DLD1 (cell line): ENCODE measurements around the gene CPNE2.
"Not testable (repeated sequence)": the region's sequence is repeated elsewhere in the genome, so short reads cannot be mapped to it uniquely, and the experiment has no call there.

Experiments
- in situ Hi-C: cut with HindIII; loops from 2 replicates; pipeline ENCODE4 v1.10.0; 2017; ENCODE audit warnings: low sequenced_read_pairs

CPNE2 gene

DNA sequence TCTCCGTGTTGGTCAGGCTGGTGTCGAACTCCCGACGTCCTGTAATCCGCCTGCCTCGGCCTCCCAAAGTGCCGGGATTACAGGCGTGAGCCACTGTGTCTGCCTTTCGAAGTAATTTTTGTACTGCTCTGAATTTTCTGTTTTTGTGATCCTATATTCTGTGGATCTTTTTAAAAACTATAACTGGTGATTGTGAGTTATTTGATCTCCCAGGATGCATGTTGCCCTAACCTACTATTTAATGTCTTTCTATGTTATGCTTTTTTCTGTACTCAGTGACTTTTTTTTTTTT, 96.3 kb downstream of the CPNE2 start:
- in situ Hi-C loops = no loop called here

DNA sequence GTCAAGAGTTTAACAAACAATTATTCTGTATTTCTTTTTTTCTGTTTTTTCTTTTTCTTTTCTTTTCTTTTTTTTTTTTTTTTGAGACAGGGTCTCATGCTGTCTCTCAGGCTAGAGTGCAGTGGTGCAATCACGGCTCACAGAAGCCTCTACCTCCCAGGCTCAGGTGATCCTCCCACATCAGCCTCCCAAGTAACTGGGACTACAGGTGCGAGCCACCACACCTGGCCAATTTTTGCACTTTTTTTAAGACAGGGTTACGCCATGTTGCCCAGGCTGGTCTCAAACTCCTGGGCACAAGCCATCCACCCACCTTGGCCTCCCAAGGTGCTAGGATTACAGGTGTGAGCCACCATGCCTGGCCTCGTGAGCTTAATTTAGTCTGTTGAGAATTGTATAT, 97.1 kb downstream of the CPNE2 start:
- in situ Hi-C loops = not testable (repeated sequence)

DNA sequence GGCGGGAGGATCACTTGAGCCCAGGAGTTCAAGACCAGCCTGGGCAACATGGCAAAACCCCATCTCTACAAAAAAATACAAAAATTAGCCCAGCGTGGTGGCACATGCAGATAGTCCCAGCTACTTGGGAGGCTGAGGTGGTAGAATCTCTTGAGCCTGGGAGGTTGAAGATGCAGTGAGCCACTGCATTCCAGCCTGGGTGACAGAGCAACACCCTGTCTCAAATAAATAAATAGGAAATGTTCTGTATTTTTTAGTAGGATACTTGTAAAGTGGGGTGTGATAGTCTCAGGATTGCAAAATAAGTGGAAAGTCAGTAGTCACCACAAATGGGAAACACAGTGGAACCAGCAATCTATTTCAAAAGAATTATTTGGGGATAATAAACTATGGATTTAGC, 97.8 kb downstream of the CPNE2 start:
- in situ Hi-C loops = no loop called here

DNA sequence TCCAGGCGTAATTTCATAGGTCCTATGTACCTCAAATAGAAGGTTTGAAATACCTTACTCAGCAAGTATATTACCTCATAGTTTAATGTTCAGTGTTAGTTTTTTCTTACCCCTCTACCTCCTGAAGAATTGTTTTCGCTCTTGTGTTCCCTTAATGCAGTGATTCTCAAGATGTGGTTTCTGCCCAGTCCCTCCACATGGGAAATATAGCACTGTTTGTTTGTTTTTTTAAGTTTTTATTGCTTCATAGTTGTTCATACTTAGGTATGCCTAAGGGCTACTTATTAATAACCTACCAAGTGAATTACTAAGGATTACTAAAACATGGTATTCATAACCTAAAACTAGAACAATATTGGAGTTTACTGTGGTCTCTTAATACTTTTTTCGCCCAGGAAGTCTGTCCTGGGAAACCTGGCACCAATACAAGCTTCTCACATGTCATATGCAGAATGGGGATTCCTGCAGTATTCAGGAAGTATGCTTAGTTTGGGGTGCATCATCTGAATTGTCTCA, 98.7 kb downstream of the CPNE2 start:
- in situ Hi-C loops = no loop called here

GRCh38 chr16:57192146-57192545, 99.8 kb downstream of the CPNE2 start:
- in situ Hi-C loops = no loop called here

DNA sequence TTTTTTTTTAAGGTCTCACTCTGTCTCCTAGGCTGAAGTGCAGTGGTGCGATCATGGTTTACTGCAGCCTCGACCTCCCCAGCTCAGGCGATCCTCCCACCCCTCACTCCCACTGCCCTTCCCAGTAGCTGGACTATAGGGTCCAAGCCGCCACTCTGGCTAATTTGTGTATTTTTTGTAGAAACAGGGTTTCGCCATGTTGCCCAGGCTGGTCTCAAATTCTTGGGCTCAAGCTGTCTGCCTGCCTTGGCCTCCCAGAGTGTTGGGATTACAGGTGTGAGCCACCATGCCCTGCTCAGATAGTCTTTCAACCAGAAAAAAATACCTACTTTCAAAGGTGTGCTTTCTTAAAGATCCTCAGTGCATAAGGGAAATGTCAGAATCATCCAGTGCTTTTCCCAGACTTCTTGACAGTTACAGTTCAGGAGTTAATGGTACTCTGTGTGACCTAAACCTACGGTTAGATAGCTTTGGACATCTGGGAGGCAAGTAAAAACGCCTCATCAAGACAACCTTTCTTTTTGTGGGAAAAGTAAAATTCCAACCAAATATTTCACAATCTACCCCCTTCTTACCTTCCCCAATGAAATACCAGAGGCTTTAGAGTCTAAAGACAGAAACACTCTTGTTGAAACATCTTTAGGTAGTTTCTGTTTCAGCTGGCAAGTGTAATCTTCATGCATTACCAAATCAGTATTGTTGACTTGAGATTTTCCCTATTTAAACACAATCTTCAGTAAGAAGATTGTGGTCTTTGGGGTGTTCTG, 100.5 kb downstream of the CPNE2 start:
- in situ Hi-C loops = no loop called here

DNA sequence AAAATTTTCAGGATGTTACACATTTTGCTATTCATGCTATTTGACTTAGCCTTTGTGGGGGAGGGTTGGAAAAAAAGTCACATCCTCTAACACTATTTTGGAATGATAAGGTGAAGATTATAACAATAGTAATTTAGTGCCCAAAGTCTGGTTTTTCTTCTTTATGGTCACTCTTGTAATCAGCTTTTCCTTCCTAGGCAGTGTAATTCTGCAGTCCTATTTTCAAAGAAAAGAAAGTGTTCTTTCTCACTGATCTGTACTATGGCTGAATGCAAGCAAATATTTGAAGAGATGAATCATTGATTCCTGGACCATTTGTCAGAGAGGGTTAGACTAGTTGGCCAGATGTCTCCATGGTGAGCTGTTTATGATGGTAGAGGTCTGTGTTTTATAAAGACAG, 102.1 kb downstream of the CPNE2 start:
- in situ Hi-C loops = no loop called here

GRCh38 chr16:57196286-57196685, 103.9 kb downstream of the CPNE2 start:
- in situ Hi-C loops = no loop called here

DNA sequence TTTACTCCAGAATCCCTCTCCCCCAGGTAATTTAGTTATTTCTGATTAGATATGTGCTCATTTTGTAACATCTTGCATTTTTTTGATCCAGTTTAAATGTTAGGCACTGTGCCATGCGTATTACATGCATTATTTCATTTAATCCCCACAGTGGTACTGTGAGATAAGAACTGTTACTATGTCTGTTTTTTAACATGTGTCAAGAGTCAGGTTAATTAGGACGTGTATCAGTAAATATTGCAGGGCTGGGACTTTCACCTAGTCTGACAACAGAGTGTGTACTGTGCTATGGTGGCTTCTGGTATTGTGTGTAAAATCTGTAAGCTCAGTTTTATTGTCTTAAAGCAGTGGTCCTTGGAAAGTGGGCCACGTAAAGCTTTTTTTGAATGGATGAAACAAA, 104.4 kb downstream of the CPNE2 start:
- in situ Hi-C loops = no loop called here
